ENCODE results near the gene ST6GALNAC4. TPM values are rescaled to one million over a fixed set of nuclear protein-coding genes. Genes with fewer than 3 reads are reported as not detected.

The ST6GALNAC4 gene
- total and polyA plus RNA-seq, 8 donors: 20.7 to 89.9 (median 26.4) TPM

- Histone ChIP-seq H3K4me1 (peaks cover 0 to 23% of the 10 kb centered on the region in 2 donors), H3K9me3 (no peaks in the 10 kb centered on the region), H3K4me3 (no peak overlapping the region), H3K27me3 (no peaks in the 10 kb centered on the region), H3K36me3 (peaks cover 0 to 17% of the 10 kb centered on the region in 2 donors), H3K27ac (no peak overlapping the region)
- intact Hi-C loops (cut with DNase I): loop anchor here (2.0 to 10.0 kb wide), 3 partner anchors 92 to 172 kb away; no protein-coding TSS in a partner anchor
- no peak for TF ChIP-seq CTCF (IDR thresholded peaks at IDR 0.05)
- no peak for ATAC-seq
- no peak for DNase-seq
Observed at GRCh38 chr9:127943011-127943662, 26.3 kb upstream of the ST6GALNAC4 start.

DNA sequence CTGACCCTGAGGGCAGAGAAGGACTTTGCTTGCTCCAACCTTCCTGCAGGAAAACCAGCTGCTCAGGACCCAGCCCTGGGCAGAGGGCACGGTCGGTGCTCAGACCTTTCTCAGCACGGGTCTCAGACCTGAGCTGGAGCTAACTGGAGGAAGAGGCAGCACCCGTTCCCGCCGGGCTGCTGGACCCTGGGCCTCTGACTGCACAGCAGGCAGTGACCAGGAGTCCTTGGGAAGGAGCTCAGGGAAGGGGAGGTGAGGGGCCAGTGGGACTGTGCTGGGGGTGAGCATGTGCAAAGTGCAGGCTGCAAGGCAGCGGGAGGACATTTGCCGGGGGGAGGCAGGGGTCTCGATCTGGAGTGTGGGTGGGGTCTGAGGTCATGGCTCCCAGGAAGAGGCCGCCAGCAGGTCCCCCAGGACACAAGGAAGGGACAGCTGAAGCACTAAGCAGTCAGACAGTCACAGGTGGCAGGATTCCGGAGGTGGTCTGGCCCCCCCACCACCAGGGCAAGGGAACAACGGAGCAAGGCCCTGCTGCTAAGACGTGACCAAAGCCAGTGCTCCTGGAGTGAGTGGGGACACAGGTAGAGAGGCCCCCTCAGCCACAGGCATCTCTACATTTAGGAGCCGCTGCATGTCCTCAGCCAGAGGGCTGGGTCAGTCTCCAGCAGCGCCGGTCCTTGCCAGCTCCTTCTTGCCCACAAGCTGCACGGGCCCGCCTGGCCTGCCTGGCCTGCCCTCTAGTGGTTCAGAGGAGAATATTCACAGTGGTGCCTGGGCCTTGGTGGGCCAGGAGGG lies 25.6 kb upstream of the ST6GALNAC4 start:
- no peaks in the 10 kb centered on the region for H3K9me3 ChIP-seq
- no peaks in the 10 kb centered on the region for H3K27me3 ChIP-seq
- peak; percentile 81 for ATAC-seq
- no peak overlapping the region for H3K27ac ChIP-seq
- intact Hi-C loops (cut with DNase I): loop anchor here (2.0 to 10.0 kb wide), 3 partner anchors 92 to 172 kb away; no protein-coding TSS in a partner anchor
- peak; percentile 81 to 94 for TF ChIP-seq CTCF (IDR thresholded peaks at IDR 0.05)
- DNase-seq: peak in 3 of 4 donors; percentile 73 to 93 (median 75)
- H3K36me3 ChIP-seq: peaks cover 0 to 17% of the 10 kb centered on the region in 2 donors
- no peak overlapping the region for H3K4me3 ChIP-seq
- peaks cover 0 to 28% of the 10 kb centered on the region in 2 donors for H3K4me1 ChIP-seq

- Histone ChIP-seq H3K36me3 (peaks cover 0 to 17% of the 10 kb centered on the region in 2 donors), H3K4me3 (no peak overlapping the region), H3K9me3 (no peaks in the 10 kb centered on the region), H3K27ac (no peak overlapping the region), H3K4me1 (peaks cover 4 to 33% of the 10 kb centered on the region in 2 donors), H3K27me3 (no peaks in the 10 kb centered on the region)
- ATAC-seq (no peak), DNase-seq (no peak)
- no peak for TF ChIP-seq CTCF (IDR thresholded peaks at IDR 0.05)
- intact Hi-C loops (cut with DNase I): loop anchor here (2.0 to 10.0 kb wide), 3 partner anchors 93 to 173 kb away; no protein-coding TSS in a partner anchor
Observed at GRCh38 chr9:127941961-127942215, 25.0 kb upstream of the ST6GALNAC4 start.

- Histone ChIP-seq H3K4me3 (no peak overlapping the region), H3K9me3 (no peaks in the 10 kb centered on the region), H3K36me3 (peaks cover 0 to 17% of the 10 kb centered on the region in 2 donors), H3K27ac (no peak overlapping the region), H3K27me3 (no peaks in the 10 kb centered on the region), H3K4me1 (peaks cover 9 to 39% of the 10 kb centered on the region in 2 donors)
- DNase-seq: peak in 2 of 4 donors; percentile 54 to 61
- intact Hi-C loops (cut with DNase I): loop anchor here in 1 of 2 donors (10.0 kb wide), 2 partner anchors 93 to 173 kb away; no protein-coding TSS in a partner anchor
- ATAC-seq: no peak
- no peak for TF ChIP-seq CTCF (IDR thresholded peaks at IDR 0.05)
Observed at GRCh38 chr9:127941062-127941960, 24.5 kb upstream of the ST6GALNAC4 start.
